HEK293T (cell line): ENCODE measurements around the gene TDRD12.

Source experiments
- FOXM1 ChIP-seq: fragments of 450-650 bp; IDR thresholded peaks from 2 replicates; pipeline ENCODE4 v1.6.1; 2017; ENCODE audit warnings: mild to moderate bottlenecking, borderline replicate concordance
- NFRKB ChIP-seq: fragments of 450-650 bp; IDR thresholded peaks from 2 replicates; pipeline ENCODE4 v1.6.1; 2016; ENCODE audit warnings: mild to moderate bottlenecking, moderate library complexity
- SUZ12 ChIP-seq: fragments of 450-650 bp; IDR thresholded peaks from 2 replicates; pipeline ENCODE4 v1.6.1; 2016; ENCODE audit warnings: mild to moderate bottlenecking
- TARDBP ChIP-seq: fragments of 450-650 bp; IDR thresholded peaks from 2 replicates; pipeline ENCODE4 v1.6.1; 2016
- ZNF384 ChIP-seq: fragments of 450-650 bp; IDR thresholded peaks from 2 replicates; pipeline ENCODE4 v1.6.1; 2016

DNA sequence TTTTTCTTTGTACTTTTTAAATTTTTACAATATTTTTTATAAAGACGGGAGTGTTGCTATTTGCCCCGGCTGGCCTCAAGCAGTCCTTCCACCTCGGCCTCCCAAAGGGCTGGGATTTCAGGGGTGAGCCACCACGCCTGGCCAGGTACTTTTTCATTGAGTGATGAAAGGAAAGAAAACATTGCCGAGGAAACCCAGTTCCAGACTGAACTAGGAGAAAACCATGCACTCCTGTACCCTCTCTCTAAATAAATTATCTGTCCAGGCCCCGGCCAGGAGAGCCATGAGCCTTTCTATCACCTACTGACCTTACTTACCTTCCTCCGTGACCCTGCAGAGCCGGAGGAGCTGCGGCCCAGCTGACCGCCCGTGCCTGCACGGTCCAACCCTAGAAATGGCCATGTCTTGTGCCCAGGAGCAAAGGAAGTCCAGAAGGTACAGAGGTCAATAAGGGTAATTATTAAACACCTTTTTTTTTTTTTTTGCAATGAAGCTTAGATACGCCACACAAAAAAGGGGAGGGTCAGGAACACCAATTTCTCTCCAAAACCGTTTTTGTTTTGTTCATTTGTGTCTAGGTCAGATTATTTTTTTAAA is 149.9 kb downstream of the TDRD12 start, which contains the start of gene SLC7A9:
- TF ChIP-seq SUZ12 (no peak), NFRKB (no peak), FOXM1 (no peak), ZNF384 (no peak), TARDBP (no peak)
